ENCODE measurements around the gene GPC3. TPM values are rescaled to one million over a fixed set of nuclear protein-coding genes. Genes with fewer than 3 reads are reported as not detected.

The GPC3 gene
- total RNA-seq, 1 donor from 2014 or later = 30.4 TPM

- Mint-ChIP-seq H3K27me3 (ENCODE audit: low read depth) (no peaks in the 10 kb centered on the region), H3K4me1 (peaks cover 30% of the 10 kb centered on the region), H3K4me3 (no peak overlapping the region), H3K36me3 (ENCODE audit: low read depth) (no peaks in the 10 kb centered on the region), H3K9me3 (no peaks in the 10 kb centered on the region), H3K27ac (ENCODE audit: unreplicated experiment) (no peak overlapping the region)
- no peak for TF ChIP-seq CTCF (conservative IDR thresholded peaks at IDR 0.05)
- no peak for DNase-seq (ENCODE audit: low read depth, low spot score)
Measured at GRCh38 chrX:134002921-134003615, 17.7 kb upstream of the GPC3 start.

GRCh38 chrX:134000260-134001245 lies 15.2 kb upstream of the GPC3 start:
- no peak for DNase-seq (ENCODE audit: low read depth, low spot score)
- no peak overlapping the region for H3K4me3 Mint-ChIP-seq
- H3K9me3 Mint-ChIP-seq = no peaks in the 10 kb centered on the region
- H3K36me3 Mint-ChIP-seq (ENCODE audit: low read depth) = no peaks in the 10 kb centered on the region
- no peaks in the 10 kb centered on the region for H3K27me3 Mint-ChIP-seq (ENCODE audit: low read depth)
- peaks cover 26% of the 10 kb centered on the region for H3K4me1 Mint-ChIP-seq
- TF ChIP-seq CTCF (conservative IDR thresholded peaks at IDR 0.05) = no peak
- no peak overlapping the region for H3K27ac Mint-ChIP-seq (ENCODE audit: unreplicated experiment)

- H3K4me1 Mint-ChIP-seq = peaks cover 26% of the 10 kb centered on the region
- no peak overlapping the region for H3K4me3 Mint-ChIP-seq
- no peaks in the 10 kb centered on the region for H3K27me3 Mint-ChIP-seq (ENCODE audit: low read depth)
- no peaks in the 10 kb centered on the region for H3K9me3 Mint-ChIP-seq
- TF ChIP-seq CTCF (conservative IDR thresholded peaks at IDR 0.05) = no peak
- H3K36me3 Mint-ChIP-seq (ENCODE audit: low read depth) = peaks cover 2% of the 10 kb centered on the region
- DNase-seq (ENCODE audit: low read depth, low spot score) = no peak
- H3K27ac Mint-ChIP-seq (ENCODE audit: unreplicated experiment) = no peak overlapping the region
Measured at GRCh38 chrX:133999031-133999705, 13.8 kb upstream of the GPC3 start.

- peaks cover 2% of the 10 kb centered on the region for H3K36me3 Mint-ChIP-seq (ENCODE audit: low read depth)
- no peak for DNase-seq (ENCODE audit: low read depth, low spot score)
- no peak for TF ChIP-seq CTCF (conservative IDR thresholded peaks at IDR 0.05)
- no peaks in the 10 kb centered on the region for H3K27me3 Mint-ChIP-seq (ENCODE audit: low read depth)
- no peak overlapping the region for H3K27ac Mint-ChIP-seq (ENCODE audit: unreplicated experiment)
- H3K9me3 Mint-ChIP-seq = no peaks in the 10 kb centered on the region
- H3K4me3 Mint-ChIP-seq = no peak overlapping the region
- peaks cover 11% of the 10 kb centered on the region for H3K4me1 Mint-ChIP-seq
Measured at GRCh38 chrX:133995759-133996158, 10.4 kb upstream of the GPC3 start.

- Mint-ChIP-seq H3K36me3 (ENCODE audit: low read depth) (peaks cover 2% of the 10 kb centered on the region), H3K4me1 (peaks cover 8% of the 10 kb centered on the region), H3K27ac (ENCODE audit: unreplicated experiment) (no peak overlapping the region), H3K4me3 (no peak overlapping the region), H3K27me3 (ENCODE audit: low read depth) (no peaks in the 10 kb centered on the region), H3K9me3 (no peaks in the 10 kb centered on the region)
- no peak for TF ChIP-seq CTCF (conservative IDR thresholded peaks at IDR 0.05)
- no peak for DNase-seq (ENCODE audit: low read depth, low spot score)
Measured at GRCh38 chrX:133994576-133994975, 9.2 kb upstream of the GPC3 start.
